Epithelial cell of esophagus (primary cell): ENCODE measurements around the gene LRRC7.

Source experiments
- DNase-seq: peaks from one replicate; pipeline ENCODE4 v3.0.0; 2010; ENCODE audit warnings: low read depth
- H3K4me3 ChIP-seq: 2 replicates; pipeline ENCODE4 v1.5.1; 2011; ENCODE audit warnings: mild to moderate bottlenecking, low read length, control low read depth
- CTCF ChIP-seq: IDR thresholded peaks from 2 replicates; pipeline ENCODE4 v1.5.1; 2011; ENCODE audit warnings: low read depth, mild to moderate bottlenecking, low read length, control low read depth, inconsistent platforms; ENCODE audit not compliant: insufficient read depth; ENCODE audit errors: missing control alignments

LRRC7 gene

DNA sequence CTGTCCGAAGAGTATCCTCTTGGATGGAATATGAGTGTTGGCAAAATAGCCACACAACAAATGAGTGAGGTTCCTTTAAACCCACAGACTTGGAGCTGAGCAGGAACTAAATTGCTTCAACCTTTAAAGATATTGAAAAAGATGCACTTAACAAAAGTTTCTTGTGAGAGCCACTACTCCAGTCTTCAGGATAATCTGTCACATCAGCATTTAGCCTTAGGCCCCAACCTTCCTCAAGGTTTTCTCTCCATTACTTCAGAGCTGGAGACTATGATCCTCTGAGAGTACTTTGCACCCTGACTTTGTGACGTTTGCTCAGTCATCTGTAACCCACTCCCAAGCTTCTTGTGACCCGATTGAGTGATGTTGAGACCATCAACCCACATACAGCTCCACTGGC is 424.9 kb downstream of the LRRC7 start:
- DNase-seq, result no peak
- no peak overlapping the region for H3K4me3 ChIP-seq
- no peak for TF ChIP-seq CTCF

DNA sequence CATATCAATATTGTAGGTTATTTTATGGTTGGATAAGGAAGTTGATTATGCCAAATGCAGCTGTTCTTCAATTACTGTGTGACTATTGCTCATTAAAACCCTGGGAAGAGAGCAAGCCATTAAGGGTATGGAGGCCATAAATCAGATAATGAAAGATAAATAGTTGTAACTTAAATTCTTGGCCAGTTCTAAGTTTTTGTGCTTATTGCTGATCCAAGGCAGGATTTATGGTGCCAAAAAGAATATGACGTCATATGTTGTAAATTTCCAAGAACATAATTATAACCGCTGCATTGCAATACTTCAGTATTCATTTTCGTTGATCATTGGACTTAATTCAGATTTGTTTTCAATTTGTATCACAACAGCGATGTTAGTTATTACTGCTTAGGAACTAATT is 426.1 kb downstream of the LRRC7 start:
- DNase-seq, result no peak
- no peak for TF ChIP-seq CTCF
- no peak overlapping the region for H3K4me3 ChIP-seq

DNA sequence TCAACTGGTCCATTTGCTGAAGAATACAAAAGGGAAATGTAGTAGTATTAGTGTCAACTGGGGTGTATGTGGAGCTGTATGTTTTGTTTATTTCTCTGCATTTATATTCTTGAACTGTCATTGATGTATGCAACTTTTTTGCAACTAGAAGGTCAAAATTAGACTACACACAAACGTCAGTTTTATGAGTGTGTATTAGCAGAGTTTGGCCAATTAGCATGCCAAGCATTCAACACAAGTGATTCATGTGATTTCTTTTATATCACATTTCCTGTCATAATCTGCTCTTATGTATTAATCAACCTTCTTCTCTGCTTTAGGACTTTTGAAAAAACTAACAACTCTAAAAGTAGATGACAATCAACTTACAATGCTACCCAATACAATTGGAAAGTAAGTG is 426.5 kb downstream of the LRRC7 start:
- TF ChIP-seq CTCF, result no peak
- DNase-seq, result peak; percentile 19
- no peak overlapping the region for H3K4me3 ChIP-seq

DNA sequence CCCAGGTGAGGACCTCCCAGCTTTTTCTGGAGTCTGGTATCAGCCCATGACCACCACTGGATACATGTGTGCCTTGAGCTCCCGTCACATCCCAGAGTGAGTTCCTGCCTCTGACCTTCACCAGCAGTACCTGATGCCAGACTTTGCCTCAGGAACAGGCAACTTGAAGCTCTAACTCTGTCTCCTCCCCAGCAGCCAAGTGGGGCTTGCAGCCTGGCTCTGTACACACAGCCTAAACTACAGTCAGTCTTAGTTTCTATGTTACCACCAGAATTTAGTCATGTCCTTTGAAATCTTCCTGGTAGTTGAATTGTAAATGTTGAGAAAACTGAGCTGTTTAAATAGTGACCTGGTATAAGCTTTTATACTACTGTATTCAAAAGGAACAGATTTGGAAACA is 431.1 kb downstream of the LRRC7 start:
- H3K4me3 ChIP-seq, result no peak overlapping the region
- DNase-seq, result no peak
- TF ChIP-seq CTCF, result no peak

- H3K4me3 ChIP-seq, result no peak overlapping the region
- DNase-seq, result peak; percentile 39
- no peak for TF ChIP-seq CTCF
Measured at GRCh38 chr1:70003211-70003908, 435.6 kb downstream of the LRRC7 start.

DNA sequence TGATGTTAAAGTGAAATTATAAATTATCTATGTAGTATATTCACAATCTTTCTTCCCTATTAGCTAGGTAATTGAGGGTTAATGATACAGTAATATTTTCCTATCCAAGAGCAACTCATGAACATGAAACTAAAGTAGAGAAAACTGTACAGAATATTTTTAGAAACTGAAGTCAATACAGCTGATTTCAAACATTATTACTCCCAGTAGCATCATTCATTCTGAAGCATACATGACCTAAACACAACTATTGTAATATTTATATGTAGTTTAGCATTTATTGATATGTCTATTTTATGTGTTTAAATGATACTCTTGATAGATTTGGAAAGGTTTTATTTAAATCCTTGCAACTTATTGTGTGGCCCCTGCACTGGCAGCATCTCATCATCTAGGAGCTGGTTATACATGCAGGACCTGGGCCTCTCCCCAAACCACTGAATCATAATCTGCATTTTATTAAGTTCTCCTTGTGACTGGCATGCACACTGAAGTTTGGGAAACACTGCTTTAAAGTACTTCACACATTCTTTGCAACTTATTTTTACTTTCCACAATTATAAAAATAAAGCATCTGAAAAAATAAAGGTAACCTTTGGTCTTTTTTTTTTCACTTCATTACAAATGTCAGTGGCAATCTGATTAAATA is 437.8 kb downstream of the LRRC7 start:
- TF ChIP-seq CTCF, result no peak
- DNase-seq, result no peak
- no peak overlapping the region for H3K4me3 ChIP-seq

DNA sequence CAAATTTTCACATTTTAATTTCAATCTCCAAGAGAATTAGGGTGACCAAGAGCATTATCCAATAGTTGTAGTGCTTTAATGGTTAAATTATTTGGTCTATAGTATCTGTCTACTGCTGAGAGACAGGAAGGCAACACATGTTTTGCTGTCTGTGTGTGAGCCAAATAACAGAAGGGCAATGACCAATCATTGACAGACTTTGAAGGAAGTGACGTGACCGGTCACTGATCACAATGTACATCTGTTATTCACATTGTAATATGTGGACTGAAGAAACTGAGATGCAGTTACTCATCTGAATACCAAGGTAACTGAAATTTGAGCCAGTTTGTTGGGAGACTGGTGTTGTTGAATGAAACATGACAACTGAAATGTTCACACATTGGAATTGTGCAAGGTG is 440.9 kb downstream of the LRRC7 start:
- H3K4me3 ChIP-seq, result no peak overlapping the region
- peak; percentile 3 for DNase-seq
- TF ChIP-seq CTCF, result no peak
